Muscle of back (tissue), 11 donors: ENCODE measurements around the gene LRFN2. TPM values are rescaled to one million over a fixed set of nuclear protein-coding genes. Genes with fewer than 3 reads are reported as not detected.

Experiments
- DNase-seq, 3 donors: peaks; one replicate each; pipeline versions ENCODE4 v3.0.0 to v3.0.0-alpha.2; 2013
- polyA plus RNA-seq, 10 donors: library from polyadenylated mRNA; unstranded; fragments of 120-200 nt; gene quantifications; one replicate each; pipeline ENCODE4 v1.2.1, GENCODE V29; 2013; ENCODE audit not compliant: insufficient read length in 10 of 10

The LRFN2 gene
- polyA plus RNA-seq, 10 donors: 0.07 to 0.14 (median 0.09) TPM; not detected in 2

DNA sequence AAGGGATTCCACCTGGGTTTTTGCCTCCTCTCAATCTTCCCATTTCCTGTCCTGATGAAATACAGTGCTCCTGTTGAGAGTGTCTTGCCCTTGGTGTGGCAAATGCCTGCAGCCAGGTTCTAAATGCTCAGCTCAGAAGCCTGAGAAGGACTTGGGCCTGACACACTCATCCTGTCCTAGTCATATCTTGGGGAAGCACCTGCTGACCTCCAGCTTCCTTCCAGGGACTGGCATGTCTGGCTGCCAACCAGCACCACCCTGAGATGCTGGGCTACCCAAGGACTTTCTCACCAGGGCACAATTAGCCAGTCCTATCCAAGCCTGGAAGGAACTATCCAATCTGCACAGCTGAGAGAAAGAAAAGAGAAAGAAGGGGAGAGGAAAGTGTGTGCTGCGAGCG is 43.4 kb downstream of the LRFN2 start:
- no peak for DNase-seq

- DNase-seq: peak in 1 of 3 donors; percentile 34
Observed at GRCh38 chr6:40543146-40543545, 44.0 kb downstream of the LRFN2 start.

DNA sequence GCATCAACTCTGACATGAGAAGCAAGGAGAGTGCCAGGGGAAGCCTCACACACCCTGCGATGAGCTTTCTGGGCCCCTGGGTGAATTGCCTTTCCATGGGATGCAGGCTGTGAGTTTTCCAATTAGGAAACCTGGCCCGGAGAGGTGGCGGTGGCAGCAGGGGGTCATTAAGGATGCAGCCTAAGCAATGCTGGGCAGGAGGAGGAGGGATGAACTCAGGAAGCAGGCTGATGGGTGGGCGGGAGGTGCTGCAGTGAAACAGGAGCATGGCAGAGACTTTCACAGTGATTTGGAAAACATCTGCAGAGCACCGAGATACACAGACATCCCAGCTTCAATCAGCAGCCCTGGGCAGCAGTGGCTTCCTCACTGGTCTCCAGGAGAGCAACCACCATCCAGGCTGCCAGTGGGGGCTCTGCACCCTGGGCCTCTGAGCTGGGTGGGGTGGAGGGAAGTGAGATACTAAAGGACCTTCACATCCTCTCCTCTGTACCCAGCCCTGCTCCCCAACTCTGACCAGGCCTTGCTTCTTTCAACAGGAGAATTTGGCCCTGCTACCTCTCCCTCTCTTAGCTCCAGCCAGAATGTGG is 44.9 kb downstream of the LRFN2 start:
- no peak for DNase-seq

- no peak for DNase-seq
Observed at GRCh38 chr6:40541556-40542174, 45.5 kb downstream of the LRFN2 start.

GRCh38 chr6:40540790-40541189 is 46.4 kb downstream of the LRFN2 start:
- DNase-seq: no peak

DNA sequence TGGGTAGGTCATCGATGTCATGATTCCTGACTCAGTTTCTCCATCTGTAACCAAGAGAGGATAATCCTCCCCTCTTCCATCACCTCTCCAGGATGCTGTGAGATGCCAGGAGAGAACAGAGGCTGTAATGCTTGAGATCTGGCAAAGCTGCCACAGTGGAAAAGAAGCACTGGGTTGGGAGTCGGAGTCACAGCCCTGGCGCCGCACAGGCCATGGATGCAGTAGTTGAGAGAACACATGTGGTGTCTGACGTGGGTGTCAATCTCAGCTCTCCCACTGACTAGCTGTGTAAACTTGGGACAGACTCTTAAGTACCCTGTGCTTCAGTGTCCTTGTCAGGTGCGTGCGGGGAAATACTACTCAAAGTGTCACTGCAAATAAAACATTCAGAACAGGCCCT is 47.3 kb downstream of the LRFN2 start:
- DNase-seq: no peak

DNA sequence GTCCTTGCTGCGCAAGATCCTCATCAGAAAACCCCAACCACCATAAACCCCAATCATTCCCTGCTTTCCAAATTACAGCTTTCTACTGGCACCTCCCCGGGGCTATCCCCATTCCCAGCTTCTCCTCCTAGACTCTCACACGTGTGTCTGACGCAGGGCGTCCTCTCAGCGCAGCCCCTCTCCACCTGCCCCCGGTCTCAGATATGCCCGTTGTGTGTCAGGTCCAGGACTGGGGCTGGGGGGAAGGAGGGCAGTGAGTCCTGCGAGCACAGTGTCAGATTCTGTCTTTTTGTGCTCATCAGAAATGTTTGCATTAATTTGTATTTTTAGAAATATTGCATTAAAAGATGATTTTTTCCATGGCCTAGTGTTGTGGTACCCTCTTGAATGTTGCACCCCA is 48.6 kb downstream of the LRFN2 start:
- no peak for DNase-seq

- no peak for DNase-seq
Observed at GRCh38 chr6:40537446-40537845, 49.7 kb downstream of the LRFN2 start.

DNA sequence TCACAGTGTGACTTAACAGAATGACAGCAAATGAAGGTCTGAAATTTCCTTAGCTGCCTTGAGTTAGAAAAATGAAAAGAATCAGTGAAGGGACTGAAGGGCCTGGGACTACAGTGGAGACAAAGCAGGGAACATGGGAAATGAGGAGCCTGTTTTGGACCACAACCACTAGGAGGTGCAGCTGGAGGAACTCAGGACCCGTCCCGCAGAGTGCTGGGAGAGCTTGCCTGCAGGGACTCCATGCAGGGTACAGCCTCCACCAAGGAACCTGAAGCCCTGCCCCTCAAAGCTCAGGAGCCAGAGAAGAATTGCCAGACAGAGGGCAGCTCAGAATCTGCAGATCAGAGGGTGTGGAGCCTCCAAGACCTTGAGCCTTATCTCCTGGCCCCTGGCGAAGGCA is 50.7 kb downstream of the LRFN2 start:
- DNase-seq: no peak

- no peak for DNase-seq
Observed at GRCh38 chr6:40535819-40536380, 51.3 kb downstream of the LRFN2 start.

DNA sequence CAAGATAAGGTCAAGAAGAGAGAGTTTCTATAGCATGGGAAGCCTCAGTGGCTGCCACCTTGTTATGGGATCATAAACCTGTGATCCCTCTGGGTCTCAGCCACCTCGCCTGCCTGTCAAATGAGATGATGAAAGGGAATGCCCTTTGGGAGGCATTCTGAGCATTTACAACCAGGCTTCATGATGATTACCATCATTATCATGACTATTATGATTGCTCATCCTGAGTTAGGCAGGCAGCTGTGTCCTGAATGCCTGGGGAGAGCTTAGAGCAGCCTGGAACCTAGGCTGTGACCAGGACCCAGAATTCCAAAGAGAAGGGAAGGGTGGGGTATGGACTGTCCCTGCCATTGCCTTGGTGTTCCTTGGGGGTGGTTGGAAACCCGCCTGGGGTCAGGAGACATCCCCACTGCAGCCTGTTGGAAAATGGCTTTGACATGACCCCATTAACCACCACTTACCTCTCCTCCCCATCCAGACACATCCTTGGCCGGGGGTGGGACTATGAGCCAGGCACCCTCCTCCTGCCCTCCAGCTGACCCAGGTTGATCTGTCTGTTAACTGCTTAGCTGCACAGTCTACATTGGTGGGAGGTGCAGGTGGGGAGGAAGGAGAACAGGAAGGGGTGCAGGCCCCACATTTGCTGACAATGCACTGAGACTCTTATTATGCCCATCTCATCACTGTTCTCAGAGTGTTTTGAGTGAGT is 51.9 kb downstream of the LRFN2 start:
- DNase-seq: no peak

- DNase-seq: no peak
Observed at GRCh38 chr6:40532349-40533000, 54.7 kb downstream of the LRFN2 start.

DNA sequence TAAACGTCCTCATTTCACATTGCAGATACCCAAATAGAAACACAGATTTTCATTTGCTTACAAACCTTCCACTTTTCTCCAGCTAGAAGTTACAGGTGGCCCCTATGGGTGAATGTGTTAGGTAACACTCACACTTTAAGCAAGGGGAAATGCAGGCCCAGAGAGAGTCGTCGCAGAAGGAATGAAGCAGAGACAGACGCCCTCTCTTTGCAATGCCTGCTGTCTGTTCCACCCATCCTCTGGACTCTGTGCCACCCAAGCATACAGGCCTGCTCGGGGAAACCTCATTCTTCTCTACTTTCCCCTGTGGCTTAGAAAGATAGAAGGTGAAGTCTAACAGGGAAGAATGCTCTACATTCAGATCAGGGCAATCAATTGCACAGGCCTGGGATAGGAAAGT is 57.2 kb downstream of the LRFN2 start:
- DNase-seq: no peak

- DNase-seq: no peak
Observed at GRCh38 chr6:40529040-40529439, 58.1 kb downstream of the LRFN2 start.

DNA sequence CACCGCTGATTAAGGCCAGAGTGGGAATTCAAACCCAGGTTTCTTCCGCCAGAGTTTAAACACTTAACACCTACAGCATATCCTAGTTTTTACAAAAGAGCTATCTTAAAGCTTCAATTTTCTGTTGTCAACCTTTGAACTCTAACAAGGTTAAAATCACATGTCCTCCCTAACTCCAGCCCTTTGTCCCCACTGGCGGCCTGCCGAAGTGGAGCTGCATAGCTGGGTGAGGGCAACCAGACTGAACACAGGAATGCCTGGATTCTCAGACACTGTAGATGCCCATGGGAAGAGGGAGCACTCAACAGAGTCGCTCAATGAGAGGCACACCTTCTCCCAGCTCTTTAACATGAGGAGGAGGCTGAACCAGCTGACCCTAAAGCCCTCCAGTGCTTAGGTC is 59.1 kb downstream of the LRFN2 start:
- no peak for DNase-seq

DNA sequence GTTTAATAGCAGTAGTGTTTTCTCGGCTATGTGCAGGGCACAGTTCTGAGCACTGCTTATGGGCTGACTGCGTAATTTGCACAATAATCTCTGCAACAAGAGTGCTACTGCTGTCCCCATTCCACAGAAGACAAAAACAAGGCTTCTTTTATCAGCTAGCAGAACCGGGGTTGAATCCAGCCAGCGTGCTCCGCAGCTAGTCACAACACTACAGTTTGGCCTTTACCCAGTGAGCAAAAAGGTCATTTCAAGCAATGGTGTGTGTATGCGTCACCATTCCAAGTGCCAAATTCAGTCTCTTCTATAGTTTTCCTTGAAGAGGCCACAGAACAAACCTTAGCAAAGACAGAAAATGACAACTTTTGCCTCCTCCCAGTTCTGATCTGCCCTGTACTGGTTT is 61.1 kb downstream of the LRFN2 start:
- DNase-seq: no peak

DNA sequence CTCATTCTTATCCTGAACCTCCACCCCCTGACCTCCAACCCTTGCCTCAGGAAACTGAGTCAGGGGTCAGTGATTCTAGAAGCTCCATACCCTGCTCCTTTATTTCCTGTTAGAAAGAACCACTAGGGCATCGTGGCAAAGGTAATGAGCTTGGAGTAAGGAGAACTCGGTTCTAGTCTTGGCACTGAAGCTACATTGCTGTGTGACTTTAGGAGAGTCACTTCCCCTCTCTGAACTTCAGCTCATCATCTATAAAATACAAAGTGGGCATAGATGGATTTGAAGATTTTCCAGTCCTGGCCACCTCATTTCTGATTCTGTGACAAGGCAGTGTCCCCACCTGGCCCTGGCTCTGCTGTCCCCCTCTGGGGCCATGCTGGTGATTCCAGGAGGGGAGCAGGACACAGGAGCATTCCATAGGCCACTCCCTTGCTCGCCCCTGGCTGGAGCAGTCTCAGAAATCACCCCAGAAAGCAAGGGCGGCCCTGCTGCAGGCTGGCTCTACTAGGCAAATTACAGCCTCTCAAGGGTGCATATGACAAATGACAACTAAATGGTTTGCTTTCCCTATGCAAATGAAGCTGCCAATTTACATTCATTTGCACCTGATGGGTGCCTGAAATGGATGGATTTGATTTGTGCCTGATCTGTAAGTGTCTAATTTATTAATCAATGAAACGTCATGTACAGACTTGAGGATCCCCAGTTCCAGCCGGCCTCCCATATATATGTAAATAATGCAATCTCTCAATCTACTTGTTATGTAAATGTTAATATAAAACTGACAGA is 62.2 kb downstream of the LRFN2 start:
- DNase-seq: no peak

DNA sequence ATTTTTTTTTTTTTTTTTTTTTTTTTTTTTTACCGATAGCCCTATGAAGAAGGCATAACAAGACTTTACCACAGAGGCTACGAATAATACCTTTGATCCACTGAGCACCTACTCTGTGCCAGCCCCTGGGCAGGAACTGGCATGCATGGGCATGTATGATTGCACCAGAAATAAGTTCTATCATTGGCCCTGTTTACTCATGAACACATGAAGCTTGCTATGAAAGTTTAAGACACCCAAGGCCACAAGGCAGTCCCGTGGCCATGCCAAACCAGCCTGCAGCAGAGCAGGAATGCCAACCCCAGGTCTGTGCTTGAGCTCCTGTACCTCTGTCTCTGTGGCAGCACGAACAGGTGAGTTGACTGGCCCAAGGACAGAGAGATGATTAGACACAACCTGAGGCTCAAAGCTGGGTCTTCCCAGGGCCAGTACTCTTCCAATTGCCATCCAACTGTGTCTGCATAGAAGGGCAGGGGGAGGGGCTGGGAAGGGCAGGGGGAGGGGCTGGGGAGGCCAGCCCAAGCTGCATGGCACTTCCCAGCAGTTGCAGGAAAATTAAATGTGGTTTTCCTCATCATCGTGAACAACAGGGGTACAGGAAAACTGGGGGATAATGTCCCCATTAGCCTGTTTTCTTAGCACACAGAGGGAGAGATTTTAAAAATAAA is 63.5 kb downstream of the LRFN2 start:
- DNase-seq: no peak

GRCh38 chr6:40521496-40521895 is 65.7 kb downstream of the LRFN2 start:
- DNase-seq: no peak

DNA sequence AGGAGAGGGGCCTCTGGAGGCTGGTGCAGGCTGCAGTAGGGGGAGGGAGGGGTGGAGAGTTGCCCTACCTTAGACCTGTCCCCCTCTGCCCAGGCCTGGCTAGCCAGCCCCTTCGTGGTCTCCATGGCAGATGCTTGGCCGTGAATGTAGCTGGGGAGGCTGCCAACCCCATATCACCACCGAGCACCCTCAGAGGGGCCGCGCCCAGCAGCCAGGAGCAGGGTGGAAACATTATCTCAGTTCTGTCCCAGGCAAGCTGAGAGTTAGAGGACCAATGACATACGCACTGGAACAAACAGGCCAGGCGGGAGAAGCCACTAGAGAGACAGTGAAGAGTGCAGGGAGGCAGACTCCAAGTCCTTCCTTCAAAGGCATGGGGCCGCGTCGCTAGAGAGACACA is 66.5 kb downstream of the LRFN2 start:
- no peak for DNase-seq

GRCh38 chr6:40520084-40520483 is 67.1 kb downstream of the LRFN2 start:
- DNase-seq: no peak
